ENCODE data around the gene CCDC86.

CCDC86 gene

DNA sequence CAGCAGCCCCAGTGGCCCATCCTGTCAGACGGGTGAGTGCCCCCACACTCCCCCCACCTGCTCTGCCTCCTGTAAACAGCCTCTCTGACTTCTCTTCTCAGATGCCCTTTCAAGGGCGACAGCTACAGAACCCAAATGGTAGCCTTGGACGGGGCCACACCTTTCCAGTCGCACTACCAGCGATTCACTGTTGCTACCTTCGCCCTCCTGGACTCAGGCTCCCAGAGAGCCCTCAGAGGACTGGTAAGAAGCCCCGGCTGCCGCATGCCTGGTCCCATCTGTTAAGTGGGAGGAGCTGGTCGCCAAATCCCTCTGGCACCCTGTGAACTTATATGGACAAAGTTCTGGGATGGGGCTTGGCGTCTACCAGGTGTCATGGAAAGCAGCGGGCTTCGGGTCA lies 31.6 kb downstream of the CCDC86 start:
- no peak for DNase-seq (ENCODE audit: low spot score in 2 of 2)
- Histone ChIP-seq H3K27me3 (ENCODE audit: low read depth) (no peaks in the 10 kb centered on the region), H3K4me3 (no peak overlapping the region), H3K4me1 (no peaks in the 10 kb centered on the region), H3K9me3 (no peaks in the 10 kb centered on the region), H3K36me3 (replicated peaks) (no peaks in the 10 kb centered on the region)
- in situ Hi-C loops (cut with MboI; ENCODE audit: low sequenced_read_pairs): no loop called here

DNA sequence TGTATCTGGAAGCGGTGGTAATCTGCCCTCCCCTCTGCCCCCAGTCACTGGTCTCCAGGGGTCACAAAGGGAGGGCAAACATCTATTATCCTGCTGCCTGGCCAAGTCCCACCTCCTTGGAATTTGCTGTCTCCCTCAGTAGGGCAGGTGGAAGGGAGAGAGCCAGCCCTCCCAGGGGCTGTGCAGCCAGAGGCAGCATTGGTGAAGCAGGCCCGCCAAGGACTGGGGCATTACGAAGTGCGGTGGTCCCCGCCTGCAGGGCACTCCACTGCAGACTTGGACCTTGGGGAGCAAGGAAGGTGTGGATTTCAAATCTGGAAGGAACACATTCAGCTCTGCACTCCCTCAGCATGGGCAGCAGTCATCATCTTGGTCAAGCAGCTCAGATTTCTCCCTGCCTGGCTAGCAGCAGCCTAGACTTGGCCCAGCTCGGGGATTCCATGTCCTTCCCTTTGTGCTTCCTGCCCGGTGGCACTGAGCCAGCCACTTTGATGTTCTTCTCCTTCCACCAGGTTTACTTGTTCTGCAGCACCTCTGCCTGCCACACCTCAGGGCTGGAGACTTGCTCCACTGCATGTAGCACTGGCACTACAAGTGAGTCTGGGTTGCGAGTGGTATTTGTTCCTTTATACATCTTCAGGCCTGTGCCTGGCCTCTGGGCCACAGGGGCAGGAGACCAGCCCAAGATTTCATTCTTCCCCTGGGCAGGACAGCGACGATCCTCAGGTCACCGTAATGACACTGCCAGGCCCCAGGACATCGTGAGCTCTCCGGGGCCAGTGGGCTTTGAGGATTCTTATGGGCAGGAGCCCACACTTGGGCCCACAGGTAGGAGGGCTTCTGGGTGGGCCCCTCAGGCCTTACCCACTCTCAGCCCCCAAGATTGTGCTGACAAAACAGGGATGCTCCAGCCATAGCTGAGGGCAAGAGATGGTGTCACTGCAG lies 32.8 kb downstream of the CCDC86 start:
- no peaks in the 10 kb centered on the region for H3K27me3 ChIP-seq (ENCODE audit: low read depth)
- no peak overlapping the region for H3K4me3 ChIP-seq
- no peak for DNase-seq (ENCODE audit: low spot score in 2 of 2)
- H3K9me3 ChIP-seq: no peaks in the 10 kb centered on the region
- H3K4me1 ChIP-seq: no peaks in the 10 kb centered on the region
- in situ Hi-C loops (cut with MboI; ENCODE audit: low sequenced_read_pairs): no loop called here
- H3K36me3 ChIP-seq (replicated peaks): no peaks in the 10 kb centered on the region

DNA sequence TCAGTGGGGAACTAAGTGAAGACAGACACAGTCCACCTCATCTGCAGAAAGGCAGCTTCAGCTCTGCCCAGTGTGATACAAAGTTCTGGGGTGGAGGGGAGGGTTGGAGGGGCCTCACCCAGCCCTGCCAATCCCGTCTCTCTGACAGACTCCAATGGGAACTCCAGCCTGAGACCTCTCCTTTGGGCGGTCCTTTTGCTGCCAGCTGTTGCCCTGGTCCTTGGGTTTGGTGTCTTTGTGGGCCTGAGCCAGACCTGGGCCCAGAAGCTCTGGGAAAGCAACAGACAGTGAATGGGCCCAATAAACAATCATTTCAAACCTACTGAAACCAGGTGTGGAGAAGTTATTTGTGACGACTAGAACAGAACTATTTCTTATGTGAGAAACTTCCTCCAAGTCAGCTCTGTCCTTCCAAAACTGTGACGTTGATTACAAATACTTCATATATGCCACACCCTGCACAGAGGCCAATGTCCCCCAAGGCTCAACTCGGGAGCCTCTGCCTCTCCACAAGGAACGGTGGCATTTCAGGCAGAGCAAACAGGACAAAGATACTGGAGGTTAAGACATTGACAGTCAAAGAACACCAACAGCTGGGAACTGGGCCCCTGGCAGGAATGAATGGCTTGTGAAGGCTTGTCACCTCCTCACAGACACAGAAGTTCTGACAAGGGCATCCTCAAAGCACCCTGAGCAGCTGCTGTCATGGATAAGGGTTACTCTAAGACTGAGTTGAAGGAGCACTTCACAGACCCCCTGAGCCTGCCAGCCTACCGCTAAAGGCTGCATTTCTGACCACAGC lies 33.7 kb downstream of the CCDC86 start:
- H3K4me1 ChIP-seq: no peaks in the 10 kb centered on the region
- no peak for DNase-seq (ENCODE audit: low spot score in 2 of 2)
- in situ Hi-C loops (cut with MboI; ENCODE audit: low sequenced_read_pairs): no loop called here
- H3K9me3 ChIP-seq: no peaks in the 10 kb centered on the region
- H3K27me3 ChIP-seq (ENCODE audit: low read depth): no peaks in the 10 kb centered on the region
- H3K36me3 ChIP-seq (replicated peaks): no peaks in the 10 kb centered on the region; the same call in 1 of the 2 replicates
- no peak overlapping the region for H3K4me3 ChIP-seq

DNA sequence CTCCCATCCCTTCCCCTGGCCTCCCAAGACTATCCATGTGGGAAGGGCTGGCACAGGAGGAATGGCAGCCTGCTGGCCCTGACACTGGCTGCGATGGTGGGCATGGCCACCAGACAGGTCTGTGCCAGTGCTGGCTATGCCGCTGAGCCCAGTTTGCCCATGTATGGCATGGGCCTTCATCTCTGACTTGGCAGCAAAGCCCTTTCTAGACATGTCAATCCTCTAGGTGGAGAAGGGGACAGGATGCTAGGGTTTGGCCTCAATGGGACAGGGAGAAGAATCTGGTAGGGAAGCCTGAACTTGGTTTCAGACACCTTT lies 34.2 kb downstream of the CCDC86 start:
- H3K9me3 ChIP-seq: no peaks in the 10 kb centered on the region
- no peak overlapping the region for H3K4me3 ChIP-seq
- in situ Hi-C loops (cut with MboI; ENCODE audit: low sequenced_read_pairs): no loop called here
- DNase-seq (ENCODE audit: low spot score in 2 of 2): no peak
- no peaks in the 10 kb centered on the region for H3K4me1 ChIP-seq
- no peaks in the 10 kb centered on the region for H3K27me3 ChIP-seq (ENCODE audit: low read depth)
- no peaks in the 10 kb centered on the region; the same call in 1 of the 2 replicates for H3K36me3 ChIP-seq (replicated peaks)

DNA sequence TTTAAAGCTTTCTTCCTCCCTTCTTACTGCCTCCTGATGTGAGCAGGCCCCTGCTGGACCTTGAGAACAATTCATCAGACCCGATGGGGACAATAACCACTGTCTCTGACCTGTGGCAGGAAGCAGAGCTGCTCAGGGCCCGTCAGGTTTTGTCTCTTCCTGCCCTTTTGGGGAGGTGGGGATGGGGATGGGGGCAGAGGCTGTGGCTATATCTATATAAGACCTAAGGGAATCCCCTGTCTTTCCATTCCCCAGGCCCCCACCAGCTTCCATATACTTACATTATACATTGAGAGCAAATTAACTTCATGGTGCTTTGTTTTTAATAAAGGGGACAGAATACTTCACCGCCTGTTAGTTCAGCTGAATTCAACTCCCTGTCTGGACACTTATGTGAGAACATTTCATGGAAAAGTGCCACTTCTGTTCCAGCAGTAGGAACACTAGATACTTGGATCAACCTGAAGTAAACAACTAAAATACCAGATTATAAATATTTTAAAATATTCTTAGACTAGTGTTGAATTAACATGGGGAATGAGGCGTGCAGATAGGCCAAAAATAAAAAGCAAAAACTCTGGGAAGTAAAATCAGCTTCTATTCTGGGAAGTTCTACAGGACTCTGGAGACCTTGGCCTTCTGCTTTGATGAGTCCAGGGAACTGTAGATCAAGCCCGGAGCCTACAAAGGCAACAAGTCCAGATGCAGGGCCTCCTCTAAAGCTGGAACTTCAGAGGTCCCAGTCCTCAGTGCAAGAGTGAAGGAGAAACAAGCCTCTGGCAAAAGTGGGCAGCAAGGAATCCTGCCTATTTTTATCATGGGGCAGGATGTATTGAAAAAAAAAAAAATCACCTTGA lies 36.6 kb downstream of the CCDC86 start:
- Histone ChIP-seq H3K4me1 (no peaks in the 10 kb centered on the region), H3K27me3 (ENCODE audit: low read depth) (no peaks in the 10 kb centered on the region), H3K9me3 (no peaks in the 10 kb centered on the region), H3K36me3 (replicated peaks) (peaks cover 4% of the 10 kb centered on the region; the same call in 1 of the 2 replicates), H3K4me3 (no peak overlapping the region)
- no peak for DNase-seq (ENCODE audit: low spot score in 2 of 2)
- in situ Hi-C loops (cut with MboI; ENCODE audit: low sequenced_read_pairs): no loop called here

DNA sequence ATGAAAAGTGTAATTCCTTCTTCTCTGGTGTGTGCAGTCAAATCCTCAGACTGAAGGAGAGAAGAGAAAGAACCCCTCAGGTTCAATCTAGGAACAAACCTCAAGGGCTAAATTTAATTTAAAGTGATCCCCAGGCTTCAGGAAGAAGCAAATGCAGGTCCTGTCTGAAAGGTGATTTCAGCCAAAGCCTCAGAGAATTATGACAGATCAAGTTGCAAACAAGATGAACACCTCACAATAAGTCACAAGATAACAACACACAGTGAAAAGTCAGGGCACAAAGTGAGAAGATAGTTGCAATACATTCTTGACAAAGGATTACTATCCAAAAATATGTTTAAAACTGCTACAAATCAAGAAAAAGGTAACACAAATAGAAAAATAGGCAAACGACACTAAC lies 37.2 kb downstream of the CCDC86 start:
- Histone ChIP-seq H3K4me3 (no peak overlapping the region), H3K4me1 (no peaks in the 10 kb centered on the region), H3K9me3 (no peaks in the 10 kb centered on the region), H3K36me3 (replicated peaks) (peaks cover 6% of the 10 kb centered on the region; the same call in 1 of the 2 replicates), H3K27me3 (ENCODE audit: low read depth) (no peaks in the 10 kb centered on the region)
- no peak for DNase-seq (ENCODE audit: low spot score in 2 of 2)
- in situ Hi-C loops (cut with MboI; ENCODE audit: low sequenced_read_pairs): no loop called here

DNA sequence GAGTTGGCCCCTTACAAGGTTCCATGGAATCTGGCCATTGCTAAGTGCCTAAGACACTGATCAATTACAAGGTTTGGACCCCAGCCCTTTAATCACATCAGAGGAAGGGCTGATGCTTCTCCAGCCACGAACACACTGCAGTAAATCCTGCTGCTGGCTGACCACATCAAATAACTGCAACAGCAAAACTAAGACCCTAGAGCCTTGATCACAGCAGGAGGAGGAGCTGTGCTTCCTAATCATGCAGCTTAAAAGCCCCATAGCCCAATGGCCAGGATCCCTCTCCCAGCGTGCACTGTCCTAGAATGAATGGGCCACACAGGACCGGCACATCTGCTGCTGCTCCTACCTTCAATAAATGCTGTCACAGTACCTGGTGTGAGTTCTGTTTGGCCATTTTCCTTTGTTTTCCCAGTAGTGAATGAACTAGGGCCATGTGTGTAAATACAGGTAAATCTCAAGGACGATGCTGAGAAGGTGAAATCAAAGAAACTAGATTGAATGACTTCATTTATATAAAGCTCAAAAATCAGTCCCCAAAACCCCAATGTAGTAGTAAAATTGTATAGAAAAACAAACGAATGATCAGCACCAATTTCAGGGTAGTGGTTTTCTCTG lies 38.2 kb downstream of the CCDC86 start:
- Histone ChIP-seq H3K4me1 (no peaks in the 10 kb centered on the region), H3K4me3 (no peak overlapping the region), H3K27me3 (ENCODE audit: low read depth) (no peaks in the 10 kb centered on the region), H3K36me3 (replicated peaks) (peaks cover 6% of the 10 kb centered on the region; the same call in 1 of the 2 replicates), H3K9me3 (no peaks in the 10 kb centered on the region)
- DNase-seq (ENCODE audit: low spot score in 2 of 2): no peak
- in situ Hi-C loops (cut with MboI; ENCODE audit: low sequenced_read_pairs): no loop called here

DNA sequence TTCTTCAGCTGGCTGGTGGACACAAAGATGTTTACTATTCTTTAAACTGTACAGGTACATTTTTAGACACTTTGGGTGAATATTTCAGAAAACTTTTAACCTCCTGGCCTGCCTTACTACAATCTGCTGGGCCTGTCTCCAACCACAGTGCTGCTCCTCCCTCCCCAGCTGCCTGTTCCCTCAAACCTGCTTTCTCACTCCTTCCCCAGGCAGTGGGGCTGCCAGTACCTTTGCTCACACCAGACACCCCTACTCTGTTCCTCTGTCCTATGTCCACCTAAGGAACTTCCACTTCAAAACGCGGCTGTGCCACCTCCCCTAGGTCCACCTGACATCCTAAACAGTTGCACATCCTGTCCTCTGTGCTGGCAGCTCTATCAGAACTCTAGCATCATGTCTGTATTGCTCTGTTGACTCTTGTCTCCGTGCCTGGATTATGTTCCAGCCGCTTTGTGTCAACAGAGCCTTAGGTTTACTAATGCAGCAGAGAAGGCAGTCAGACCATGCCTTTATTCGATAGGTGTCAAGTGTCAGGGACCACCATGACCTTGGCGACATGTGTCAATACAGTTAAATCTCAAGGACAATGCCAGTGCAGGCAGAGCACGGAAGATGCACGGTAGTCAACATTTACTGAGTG lies 38.9 kb downstream of the CCDC86 start:
- Histone ChIP-seq H3K4me3 (no peak overlapping the region), H3K36me3 (replicated peaks) (peaks cover 6% of the 10 kb centered on the region; the same call in 1 of the 2 replicates)

DNA sequence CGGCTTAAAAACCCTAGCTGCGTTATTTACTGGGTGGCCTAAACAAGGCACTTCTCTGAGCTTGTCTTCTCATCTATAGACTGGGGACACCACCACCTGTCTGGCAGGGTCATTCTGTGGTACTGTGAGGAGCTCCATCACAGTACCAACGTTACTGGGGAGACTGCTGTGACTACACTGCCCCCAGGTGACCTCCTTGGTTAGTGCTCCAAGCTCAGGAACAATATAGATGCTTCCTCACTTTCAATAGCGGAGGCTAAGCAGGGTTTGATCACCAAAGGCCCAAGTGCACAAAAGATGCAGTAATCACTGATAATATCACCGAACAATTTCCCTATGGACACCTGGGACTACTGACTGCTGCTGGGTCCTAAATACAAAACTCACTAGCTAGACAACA lies 45.6 kb downstream of the CCDC86 start:
- H3K36me3 ChIP-seq (replicated peaks): peaks cover 17% of the 10 kb centered on the region
- in situ Hi-C loops (cut with MboI; ENCODE audit: low sequenced_read_pairs): no loop called here
- no peaks in the 10 kb centered on the region for H3K27me3 ChIP-seq (ENCODE audit: low read depth)
- H3K4me1 ChIP-seq: no peaks in the 10 kb centered on the region
- no peaks in the 10 kb centered on the region for H3K9me3 ChIP-seq
- H3K4me3 ChIP-seq: no peak overlapping the region
- peak; percentile 20 to 42 for DNase-seq (ENCODE audit: low spot score in 2 of 2)

More for the DNA sequence above, 38.9 kb downstream of the CCDC86 start:
- DNase-seq (ENCODE audit: low spot score in 2 of 2): no peak
- Histone ChIP-seq H3K4me1 (no peaks in the 10 kb centered on the region), H3K27me3 (ENCODE audit: low read depth) (no peaks in the 10 kb centered on the region), H3K9me3 (no peaks in the 10 kb centered on the region)
- in situ Hi-C loops (cut with MboI; ENCODE audit: low sequenced_read_pairs): no loop called here

DNA sequence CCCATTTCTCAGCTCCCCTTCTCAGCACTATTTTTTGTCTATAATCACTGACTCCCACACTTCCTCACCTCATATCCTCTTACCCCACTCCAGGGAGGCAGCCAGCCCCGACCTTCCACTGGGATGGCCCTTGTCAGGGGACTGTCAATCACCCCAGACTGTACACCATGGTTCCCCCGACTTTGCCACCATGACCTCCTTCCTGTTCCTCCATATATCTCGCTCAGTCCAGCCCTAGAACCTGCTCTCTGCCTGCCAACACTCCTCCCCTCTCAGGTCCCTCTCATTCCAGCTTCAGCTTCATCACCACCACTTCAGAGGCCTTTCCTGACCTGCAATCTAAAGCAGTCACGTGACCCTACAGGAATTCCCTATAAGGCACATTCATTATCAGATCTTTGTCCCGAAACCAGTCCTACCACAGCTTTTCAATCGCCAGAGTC lies 48.0 kb downstream of the CCDC86 start:
- DNase-seq (ENCODE audit: low spot score in 2 of 2): no peak
- Histone ChIP-seq H3K4me3 (no peak overlapping the region), H3K36me3 (replicated peaks) (peaks cover 26% of the 10 kb centered on the region), H3K4me1 (no peaks in the 10 kb centered on the region), H3K27me3 (ENCODE audit: low read depth) (no peaks in the 10 kb centered on the region), H3K9me3 (no peaks in the 10 kb centered on the region)
- in situ Hi-C loops (cut with MboI; ENCODE audit: low sequenced_read_pairs): loop anchor here (10.0 kb wide), 1 partner anchor 115 kb away; no protein-coding TSS in a partner anchor

DNA sequence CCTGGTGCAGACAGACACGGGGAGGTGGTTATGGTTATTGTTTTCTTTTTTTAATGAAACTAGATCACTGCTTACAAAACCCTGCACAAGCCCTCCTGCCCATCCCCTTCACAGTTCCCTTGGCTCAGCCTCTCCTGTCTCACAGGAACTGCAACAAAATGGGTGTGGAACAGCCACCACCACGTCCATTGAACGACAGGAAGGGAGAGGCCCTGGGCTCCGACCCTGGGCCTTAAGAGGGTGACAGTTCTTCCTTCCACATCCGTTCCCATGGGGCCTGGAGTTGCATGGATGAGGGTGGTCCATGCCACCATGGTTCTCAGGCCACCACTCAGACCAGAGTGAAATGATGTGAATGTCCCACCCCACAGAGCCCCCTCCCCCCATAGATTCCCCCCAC lies 48.8 kb downstream of the CCDC86 start:
- H3K36me3 ChIP-seq (replicated peaks): peaks cover 34% of the 10 kb centered on the region
- DNase-seq (ENCODE audit: low spot score in 2 of 2): no peak
- H3K9me3 ChIP-seq: no peaks in the 10 kb centered on the region
- in situ Hi-C loops (cut with MboI; ENCODE audit: low sequenced_read_pairs): loop anchor here (10.0 kb wide), 1 partner anchor 116 kb away; no protein-coding TSS in a partner anchor
- H3K27me3 ChIP-seq (ENCODE audit: low read depth): no peaks in the 10 kb centered on the region
- H3K4me1 ChIP-seq: no peaks in the 10 kb centered on the region
- no peak overlapping the region for H3K4me3 ChIP-seq

DNA sequence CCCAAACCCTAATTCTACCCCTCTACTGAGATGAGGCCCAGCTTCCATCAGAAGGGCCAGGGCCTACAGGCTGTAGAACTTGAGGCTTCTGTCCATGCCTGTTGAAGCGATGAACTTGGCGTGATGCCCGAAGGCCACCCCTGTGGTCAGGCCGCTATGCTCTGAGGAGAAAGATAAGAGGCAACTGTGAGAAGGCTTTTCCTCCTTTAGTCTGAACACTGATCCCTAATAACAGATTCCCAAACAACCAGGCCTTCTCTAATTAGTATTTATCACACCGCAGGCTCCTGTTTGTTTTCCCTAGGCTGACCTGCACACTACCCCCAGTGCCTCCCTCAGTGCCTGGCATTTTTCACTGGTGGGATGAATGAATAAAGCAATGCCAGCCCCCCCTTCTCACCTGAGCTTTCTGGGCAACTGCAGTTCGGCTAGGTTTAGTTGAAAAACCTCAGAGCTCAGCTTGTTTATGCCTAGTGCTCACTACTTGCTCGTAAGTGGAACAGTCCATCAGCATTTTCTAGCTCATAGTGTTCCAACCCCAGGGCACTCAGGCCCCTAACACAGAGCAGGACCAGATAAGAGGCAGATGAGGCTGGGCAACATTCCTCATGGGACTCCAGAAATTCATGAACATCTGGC lies 49.3 kb downstream of the CCDC86 start:
- no peak for DNase-seq (ENCODE audit: low spot score in 2 of 2)
- no peaks in the 10 kb centered on the region for H3K9me3 ChIP-seq
- no peak overlapping the region for H3K4me3 ChIP-seq
- H3K4me1 ChIP-seq: no peaks in the 10 kb centered on the region
- peaks cover 40% of the 10 kb centered on the region for H3K36me3 ChIP-seq (replicated peaks)
- in situ Hi-C loops (cut with MboI; ENCODE audit: low sequenced_read_pairs): loop anchor here (10.0 kb wide), 1 partner anchor 116 kb away; no protein-coding TSS in a partner anchor
- no peaks in the 10 kb centered on the region for H3K27me3 ChIP-seq (ENCODE audit: low read depth)

Measured in HAP-1 (cell line).